WTC11 (cell line): ENCODE measurements around the gene MCTS1. TPM values are rescaled to one million over a fixed set of nuclear protein-coding genes. Genes with fewer than 3 reads are reported as not detected.

Source experiments
- ATAC-seq: fragments of 200-7000 bp; cut with Tn5 transposase; 2 replicates; pipeline ENCODE4 v1.10.0; 2021; ENCODE audit warnings: mild to moderate bottlenecking, moderate library complexity
- CTCF ChIA-PET: fragments of 300-600 bp; sonication (Branson Sonifier 250); formaldehyde crosslinking; loops from one replicate; lab custom pipeline; 2021; ENCODE audit warnings: antibody characterized with exemption; lab: Charles Lee
- POLR2A ChIA-PET: fragments of 350-600 bp; sonication (Branson Sonifier 250); formaldehyde crosslinking; loops from one replicate; lab custom pipeline; 2021; ENCODE audit warnings: antibody characterized with exemption; lab: Charles Lee
- DNase-seq: peaks from one replicate; pipeline ENCODE4 v3.0.0; 2021; ENCODE audit warnings: low spot score
- H3K27ac Mint-ChIP-seq: 2 replicates; pipeline ENCODE4 v1.8.0; 2021; ENCODE audit warnings: mixed read lengths
- H3K27me3 Mint-ChIP-seq: 2 replicates; pipeline ENCODE4 v1.8.0; 2021; ENCODE audit warnings: low read depth, mild to moderate bottlenecking, moderate library complexity, mixed read lengths
- H3K36me3 Mint-ChIP-seq: 2 replicates; pipeline ENCODE4 v1.8.0; 2021; ENCODE audit warnings: mixed read lengths
- H3K4me1 Mint-ChIP-seq: 2 replicates; pipeline ENCODE4 v1.8.0; 2022; ENCODE audit warnings: mixed read lengths
- H3K4me3 Mint-ChIP-seq: 2 replicates; pipeline ENCODE4 v1.8.0; 2021; ENCODE audit warnings: mild to moderate bottlenecking, moderate library complexity, mixed read lengths
- H3K9me3 Mint-ChIP-seq: 2 replicates; pipeline ENCODE4 v1.8.0; 2021; ENCODE audit warnings: mixed read lengths
- ARID4B ChIP-seq: sonication (generic); formaldehyde crosslinking; IDR thresholded peaks from 2 replicates; pipeline ENCODE4 v1.8.0; 2023; ENCODE audit warnings: missing genetic modification reagents, mild to moderate bottlenecking, borderline replicate concordance
- CBFB ChIP-seq: sonication (generic); formaldehyde crosslinking; IDR thresholded peaks from 2 replicates; pipeline ENCODE4 v1.8.1; 2022; ENCODE audit warnings: mild to moderate bottlenecking, low read depth, missing genetic modification reagents
- FOXP1 ChIP-seq: sonication (generic); formaldehyde crosslinking; IDR thresholded peaks from 2 replicates; pipeline ENCODE4 v1.8.0; 2022; ENCODE audit warnings: missing genetic modification reagents, mild to moderate bottlenecking, moderate library complexity, borderline replicate concordance
- FOXP4 ChIP-seq: sonication (generic); formaldehyde crosslinking; IDR thresholded peaks from 2 replicates; pipeline ENCODE4 v1.8.0; 2022; ENCODE audit warnings: mild to moderate bottlenecking, missing genetic modification reagents
- GRHL2 ChIP-seq: fragments of 250-450 bp; sonication (Bioruptor Pico); IDR thresholded peaks from 2 replicates; pipeline ENCODE4 v1.8.0; 2022; ENCODE audit warnings: mild to moderate bottlenecking, moderate library complexity; ENCODE audit not compliant: insufficient replicate concordance, severe bottlenecking
- IRF2 ChIP-seq: sonication (generic); formaldehyde crosslinking; IDR thresholded peaks from 2 replicates; pipeline ENCODE4 v1.8.0; 2022; ENCODE audit warnings: low read depth, missing genetic modification reagents, borderline replicate concordance
- MAX ChIP-seq: sonication (generic); formaldehyde crosslinking; IDR thresholded peaks from 2 replicates; pipeline ENCODE4 v1.8.0; 2022; ENCODE audit warnings: mild to moderate bottlenecking, missing genetic modification reagents
- MLX ChIP-seq: sonication (generic); formaldehyde crosslinking; IDR thresholded peaks from 2 replicates; pipeline ENCODE4 v1.8.1; 2023; ENCODE audit warnings: mild to moderate bottlenecking, missing genetic modification reagents, moderate library complexity
- MXD4 ChIP-seq: fragments of 250-450 bp; sonication (Bioruptor Pico); IDR thresholded peaks from 2 replicates; pipeline ENCODE4 v1.8.0; 2021; ENCODE audit warnings: mild to moderate bottlenecking, moderate library complexity, borderline replicate concordance
- MYBL2 ChIP-seq: sonication (generic); formaldehyde crosslinking; IDR thresholded peaks from 2 replicates; pipeline ENCODE4 v1.8.1; 2023; ENCODE audit warnings: mild to moderate bottlenecking, moderate library complexity, missing genetic modification reagents
- NFE2L1 ChIP-seq: sonication (generic); formaldehyde crosslinking; IDR thresholded peaks from 2 replicates; pipeline ENCODE4 v1.8.1; 2023; ENCODE audit warnings: missing genetic modification reagents
- OVOL2 ChIP-seq: fragments of 250-450 bp; sonication (Bioruptor Pico); IDR thresholded peaks from 2 replicates; pipeline ENCODE4 v1.9.0; 2021; ENCODE audit warnings: mild to moderate bottlenecking, borderline replicate concordance
- TEAD1 ChIP-seq: sonication (generic); formaldehyde crosslinking; IDR thresholded peaks from 2 replicates; pipeline ENCODE4 v1.8.0; 2022; ENCODE audit warnings: mild to moderate bottlenecking, missing genetic modification reagents
- ZNF219 ChIP-seq: sonication (generic); formaldehyde crosslinking; IDR thresholded peaks from 2 replicates; pipeline ENCODE4 v1.8.0; 2023; ENCODE audit warnings: missing genetic modification reagents, mild to moderate bottlenecking, borderline replicate concordance
- ZNF232 ChIP-seq: sonication (generic); formaldehyde crosslinking; IDR thresholded peaks from 2 replicates; pipeline ENCODE4 v1.8.0; 2022; ENCODE audit warnings: mild to moderate bottlenecking, missing genetic modification reagents
- ZNF423 ChIP-seq: fragments of 250-450 bp; sonication (Bioruptor Pico); IDR thresholded peaks from 2 replicates; pipeline ENCODE4 v2.1.2; 2022; ENCODE audit warnings: mild to moderate bottlenecking, moderate library complexity
- ZNF425 ChIP-seq: fragments of 250-450 bp; sonication (Bioruptor Pico); conservative IDR thresholded peaks from 2 replicates; pipeline ENCODE4 v1.9.0; 2021; ENCODE audit warnings: mild to moderate bottlenecking
- ZNF532 ChIP-seq: fragments of 250-450 bp; sonication (Bioruptor Pico); IDR thresholded peaks from 2 replicates; pipeline ENCODE4 v1.9.0; 2021; ENCODE audit warnings: mild to moderate bottlenecking, borderline replicate concordance
- ZNF671 ChIP-seq: fragments of 250-450 bp; sonication (Bioruptor Pico); IDR thresholded peaks from 2 replicates; pipeline ENCODE4 v1.8.0; 2021; ENCODE audit warnings: mild to moderate bottlenecking
- total RNA-seq: library from RNA; stranded (reverse); gene quantifications from 3 replicates; pipeline ENCODE4 v1.2.3, GENCODE V29; 2021

The MCTS1 gene
- total RNA-seq, 1 experiment from 2014 or later = 22.8 TPM

GRCh38 chrX:120568035-120568434 lies 35.9 kb upstream of the MCTS1 start:
- ATAC-seq = no peak

More at GRCh38 chrX:120568035-120568434, 35.9 kb upstream of the MCTS1 start:
- no peak for DNase-seq
- TF ChIP-seq ZNF532 (no peak), CBFB (CRISPR knock-in tag) (no peak), MYBL2 (CRISPR knock-in tag) (no peak), FOXP1 (CRISPR knock-in tag) (no peak), IRF2 (CRISPR knock-in tag) (no peak), ZNF671 (no peak), ZNF425 (CRISPR knock-in tag) (no peak), MAX (CRISPR knock-in tag) (no peak), MLX (no peak), ZNF219 (CRISPR knock-in tag) (no peak), GRHL2 (CRISPR knock-in tag) (no peak), ARID4B (CRISPR knock-in tag) (no peak), MXD4 (CRISPR knock-in tag) (no peak), TEAD1 (CRISPR knock-in tag) (no peak), ZNF232 (no peak), FOXP4 (CRISPR knock-in tag) (no peak), OVOL2 (CRISPR knock-in tag) (no peak), ZNF423 (no peak), NFE2L1 (no peak)
- TF ChIP-seq, all 79 proteins: peak for 0
- POLR2A ChIA-PET = no interaction called here
- H3K27me3 Mint-ChIP-seq = no peaks in the 10 kb centered on the region
- H3K36me3 Mint-ChIP-seq = no peaks in the 10 kb centered on the region
- no peaks in the 10 kb centered on the region for H3K9me3 Mint-ChIP-seq
- H3K4me3 Mint-ChIP-seq = no peak overlapping the region
- CTCF ChIA-PET = no interaction called here
- no peaks in the 10 kb centered on the region for H3K4me1 Mint-ChIP-seq
- H3K27ac Mint-ChIP-seq = no peak overlapping the region
